ENCODE measurements around the gene CCL14. TPM values are rescaled to one million over a fixed set of nuclear protein-coding genes. Genes with fewer than 3 reads are reported as not detected.
"Not testable (repeated sequence)": the region's sequence is repeated elsewhere in the genome, so short reads cannot be mapped to it uniquely, and the experiment has no call there.

Gene CCL14
- polyA plus RNA-seq (ENCODE audit: insufficient read length in 4 of 4), result 10 to 100 TPM; 15.2 to 27.2 (median 18.9) TPM

DNA sequence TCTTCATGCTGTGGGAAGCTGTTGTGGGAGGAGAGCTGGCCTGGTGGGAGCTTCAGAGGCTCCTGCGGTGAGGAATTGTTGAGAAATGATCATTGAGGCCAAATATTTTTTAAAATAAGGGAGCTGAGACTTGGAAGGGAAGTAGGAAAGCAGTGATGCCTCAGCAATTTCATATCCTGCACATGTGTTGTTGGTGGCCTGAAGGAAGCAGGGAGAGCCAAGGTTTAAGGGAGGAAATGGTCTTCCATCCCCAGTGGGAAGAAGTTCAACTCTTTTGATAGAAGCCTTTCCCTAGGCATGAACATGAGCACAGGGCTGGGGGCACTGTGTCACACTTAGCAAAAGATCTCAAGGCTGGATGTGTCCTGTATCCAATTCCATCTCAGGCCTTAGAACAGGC lies at the start of gene CCL14:
CCL14 (minus strand) TSS at position 87 of the 400 bp plus-strand sequence; CDS start at position 7, 80 bp downstream.
- DNase-seq (ENCODE audit: low read depth in 4 of 4, low spot score in 3 of 4), result no peak

DNA sequence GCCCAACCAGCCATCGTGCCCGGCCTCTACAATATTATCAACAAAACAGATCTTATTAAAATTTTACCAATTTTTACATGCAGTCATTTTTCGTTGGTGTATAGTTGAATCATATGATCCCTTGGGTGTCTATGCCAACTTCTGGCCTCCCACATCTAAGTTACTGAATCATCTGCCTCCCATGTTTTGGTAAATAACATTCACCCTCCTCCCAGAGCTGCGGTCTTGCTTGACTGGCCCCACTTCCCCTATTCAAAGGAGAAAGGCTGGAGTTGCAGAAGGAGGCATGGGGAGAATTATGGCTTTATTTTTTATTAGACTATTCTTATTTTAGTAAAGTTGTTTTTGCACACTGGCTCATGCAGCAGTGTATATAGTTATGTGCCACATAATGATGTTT lies 49.7 kb upstream of the CCL14 start:
- no peak for DNase-seq (ENCODE audit: low read depth in 4 of 4, low spot score in 3 of 4)

DNA sequence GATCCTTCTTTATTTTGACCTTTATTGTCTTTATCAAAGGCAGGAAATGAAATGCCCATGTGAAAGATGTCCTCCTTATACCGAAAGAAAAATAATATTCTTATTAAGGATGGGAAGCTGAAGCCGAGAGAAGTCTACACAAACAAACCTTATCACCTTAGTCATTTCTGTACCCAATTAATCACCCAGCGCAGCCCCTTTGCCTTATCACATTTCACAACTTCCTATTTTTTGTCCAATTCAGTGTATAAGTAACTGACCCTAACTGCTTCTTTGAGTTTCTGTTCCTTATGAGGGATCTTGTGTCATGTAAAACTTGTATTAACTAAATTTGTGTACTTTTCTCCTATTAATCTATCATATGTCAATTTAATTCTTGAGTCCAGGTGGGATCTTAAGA lies 47.6 kb upstream of the CCL14 start:
- no peak for DNase-seq (ENCODE audit: low read depth in 4 of 4, low spot score in 3 of 4)

DNA sequence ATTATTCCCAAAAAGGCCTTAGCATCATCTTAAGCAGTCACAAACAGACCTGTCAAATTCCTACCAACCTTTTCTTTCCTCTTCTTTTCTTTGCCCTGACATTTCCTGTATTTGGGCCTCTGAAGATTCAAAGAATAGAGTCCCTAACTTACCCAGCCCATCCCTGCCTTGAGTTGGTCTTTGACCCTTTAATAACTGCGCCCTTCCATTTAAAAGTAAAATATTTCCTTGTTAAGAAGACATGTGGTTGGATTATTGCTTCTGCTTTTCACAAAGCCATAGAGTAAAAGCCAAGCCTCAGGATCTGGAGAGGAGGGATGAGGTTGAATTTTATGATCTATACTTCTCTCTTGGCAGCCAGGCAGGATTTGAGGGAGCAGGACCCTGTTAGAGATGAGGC lies 44.4 kb upstream of the CCL14 start:
- DNase-seq (ENCODE audit: low read depth in 4 of 4, low spot score in 3 of 4), result no peak

DNA sequence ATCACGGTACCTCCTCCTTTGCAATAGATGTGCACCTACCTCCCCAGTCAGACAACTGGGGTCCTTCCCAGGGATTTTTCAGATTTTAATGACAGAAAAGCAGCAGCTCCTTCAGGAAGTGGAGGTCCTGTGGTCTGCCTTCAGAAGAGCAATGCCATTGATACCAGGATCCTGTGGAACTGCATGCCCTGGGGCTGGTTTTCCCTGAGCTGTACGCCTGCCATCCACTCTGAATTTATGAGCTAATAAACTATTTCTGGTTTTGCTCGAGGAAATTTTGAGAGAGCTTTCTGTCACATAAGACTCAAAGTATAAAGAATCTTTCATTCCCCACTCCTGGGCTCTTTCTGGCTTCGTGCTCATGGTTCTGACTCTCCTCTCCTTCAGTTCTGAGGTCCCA lies 41.2 kb upstream of the CCL14 start:
- no peak for DNase-seq (ENCODE audit: low read depth in 4 of 4, low spot score in 3 of 4)

GRCh38 chr17:36024106-36024869 lies 37.8 kb upstream of the CCL14 start:
- DNase-seq (ENCODE audit: low read depth in 4 of 4, low spot score in 3 of 4), result no peak

DNA sequence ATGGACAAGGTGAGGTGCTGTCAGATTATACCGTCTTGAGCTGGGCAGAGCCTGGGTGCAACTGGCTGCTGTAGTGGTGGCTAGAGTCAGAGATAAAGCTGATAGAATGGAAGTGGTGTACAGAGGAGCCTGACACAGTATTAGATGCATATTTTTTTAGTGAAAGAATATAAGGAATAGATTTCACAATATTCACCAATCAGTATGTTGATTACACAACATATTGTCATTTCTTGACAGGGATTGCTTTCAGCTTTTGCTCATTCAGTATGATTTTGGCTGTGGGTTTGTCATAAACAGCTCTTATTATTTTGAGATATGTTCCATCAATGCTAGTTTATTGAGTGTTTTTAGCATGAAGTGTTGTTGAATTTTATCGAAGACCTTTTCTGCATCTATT lies 32.9 kb upstream of the CCL14 start:
- DNase-seq (ENCODE audit: low read depth in 4 of 4, low spot score in 3 of 4), result no peak

DNA sequence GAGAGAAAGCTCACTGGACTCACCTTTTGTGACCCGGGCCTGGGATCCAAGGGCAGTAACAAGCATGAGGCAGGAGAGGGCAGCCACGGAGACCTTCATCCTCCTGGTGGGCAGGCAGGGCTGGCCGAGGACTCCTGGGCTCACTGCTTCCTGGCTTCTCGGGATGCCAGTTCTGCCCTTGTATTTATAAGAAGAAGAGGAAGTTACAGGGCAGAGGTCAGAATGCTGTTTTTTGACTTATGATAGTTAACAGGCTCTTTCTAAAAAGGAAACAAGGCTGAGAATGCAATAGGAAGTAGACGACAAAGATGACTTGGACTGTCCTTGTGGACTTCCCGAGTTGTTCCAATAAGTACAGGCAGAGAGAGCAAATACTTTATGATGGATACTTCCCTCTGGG lies 31.3 kb upstream of the CCL14 start, which contains the start of gene CCL23:
CCL23 (minus strand) TSS at position 174 of the 400 bp plus-strand sequence; CDS start at position 99, 75 bp downstream.
- DNase-seq (ENCODE audit: low read depth in 4 of 4, low spot score in 3 of 4), result no peak

GRCh38 chr17:36016555-36016954 lies 30.0 kb upstream of the CCL14 start:
- DNase-seq (ENCODE audit: low read depth in 4 of 4, low spot score in 3 of 4), result no peak

DNA sequence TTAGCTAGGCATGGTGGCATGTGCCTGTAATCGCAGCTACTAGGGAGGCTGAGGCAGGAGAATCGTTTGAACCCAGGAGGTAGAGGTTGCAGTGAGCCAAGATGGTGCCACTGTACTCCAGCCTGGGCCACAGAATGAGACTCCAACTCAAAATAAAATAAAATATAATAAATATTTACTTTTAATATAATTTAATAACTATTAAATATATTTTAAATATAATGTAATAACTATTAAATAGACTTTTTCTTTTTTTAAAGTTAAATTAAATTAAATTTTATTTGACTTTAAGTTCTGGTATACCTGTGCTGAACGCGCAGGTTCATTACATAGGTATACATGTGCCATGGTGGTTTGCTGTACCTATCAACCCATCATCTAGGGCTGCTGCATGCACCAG lies 29.4 kb upstream of the CCL14 start:
- DNase-seq (ENCODE audit: low read depth in 4 of 4, low spot score in 3 of 4), result not testable (repeated sequence)

DNA sequence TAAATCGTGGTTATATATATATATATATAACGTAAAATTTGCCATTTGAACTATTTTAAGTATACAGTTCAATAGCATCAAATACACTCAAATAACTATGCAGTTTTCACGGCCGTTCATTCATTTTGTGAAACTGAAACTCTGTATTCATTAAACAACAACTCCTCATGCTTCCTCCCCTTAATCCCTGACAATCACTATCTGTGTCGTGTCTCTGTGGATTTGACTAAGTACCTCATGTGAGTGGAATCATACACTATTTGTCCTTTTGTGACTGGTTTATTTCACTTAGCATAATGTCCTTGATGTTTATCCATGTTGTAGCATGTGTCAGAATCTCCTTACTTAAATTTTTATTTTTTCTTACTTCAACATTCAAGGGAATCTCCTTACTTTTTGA lies 28.4 kb upstream of the CCL14 start:
- no peak for DNase-seq (ENCODE audit: low read depth in 4 of 4, low spot score in 3 of 4)

- no peak for DNase-seq (ENCODE audit: low read depth in 4 of 4, low spot score in 3 of 4)
Observed at GRCh38 chr17:36011201-36011600, 24.7 kb upstream of the CCL14 start.

DNA sequence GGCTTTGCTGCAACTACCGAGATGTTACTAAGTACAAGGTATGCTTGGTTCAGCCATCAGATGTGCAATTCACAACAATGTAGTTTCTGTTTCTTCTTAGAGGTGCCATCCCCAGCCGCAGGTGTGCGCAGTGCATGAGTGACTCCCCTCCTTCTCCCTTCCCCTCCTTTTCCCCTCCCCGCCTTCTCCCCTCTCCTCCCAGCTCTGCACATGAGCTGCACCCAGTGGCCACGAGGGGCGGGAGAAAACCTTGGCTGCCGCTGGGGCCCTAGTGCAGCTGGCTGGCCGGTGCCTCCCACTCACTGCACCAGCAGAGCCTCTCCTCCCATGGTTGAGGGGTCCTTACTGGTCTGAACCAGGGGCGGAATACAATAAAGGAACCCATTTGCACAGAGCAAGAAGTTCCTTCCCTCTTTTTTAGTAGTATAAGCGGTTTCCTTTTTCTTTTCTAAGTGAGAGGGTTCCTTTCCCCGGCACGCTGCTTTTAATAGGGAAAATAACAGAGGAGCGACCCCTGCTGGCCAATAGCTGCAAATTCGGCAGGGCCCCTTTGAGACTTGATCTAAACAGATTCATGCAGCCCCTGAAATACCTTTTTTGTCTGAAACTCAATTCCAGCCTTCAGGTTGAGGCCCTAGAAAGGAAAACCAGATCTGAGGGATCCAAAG lies 22.6 kb upstream of the CCL14 start:
- DNase-seq (ENCODE audit: low read depth in 4 of 4, low spot score in 3 of 4), result no peak

DNA sequence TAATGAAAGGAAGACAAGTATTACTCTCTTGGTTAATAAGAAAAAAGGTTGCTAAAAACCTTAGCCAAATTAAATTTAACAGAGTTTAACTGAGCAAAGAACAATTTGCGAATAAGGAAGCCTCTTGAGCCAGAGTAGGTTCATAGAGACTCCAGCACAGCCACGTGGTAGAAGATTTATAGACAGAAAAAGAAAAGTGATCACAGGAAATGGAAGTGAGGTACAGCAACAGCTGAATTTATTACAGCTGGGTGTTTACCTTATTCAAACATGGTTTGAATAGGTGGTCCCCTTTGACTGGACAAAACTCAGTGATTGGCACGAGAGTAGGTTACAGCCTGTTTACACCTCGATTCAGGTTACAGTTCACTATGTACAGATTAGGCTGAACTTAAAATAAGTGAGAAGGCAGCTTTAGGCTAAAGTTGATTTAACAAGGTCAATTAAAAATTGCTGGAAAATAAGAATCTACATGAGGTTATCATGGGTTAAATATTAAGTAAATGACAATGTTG lies 18.1 kb upstream of the CCL14 start:
- no peak for DNase-seq (ENCODE audit: low read depth in 4 of 4, low spot score in 3 of 4)

GRCh38 chr17:36002631-36003030 lies 16.1 kb upstream of the CCL14 start:
- no peak for DNase-seq (ENCODE audit: low read depth in 4 of 4, low spot score in 3 of 4)

DNA sequence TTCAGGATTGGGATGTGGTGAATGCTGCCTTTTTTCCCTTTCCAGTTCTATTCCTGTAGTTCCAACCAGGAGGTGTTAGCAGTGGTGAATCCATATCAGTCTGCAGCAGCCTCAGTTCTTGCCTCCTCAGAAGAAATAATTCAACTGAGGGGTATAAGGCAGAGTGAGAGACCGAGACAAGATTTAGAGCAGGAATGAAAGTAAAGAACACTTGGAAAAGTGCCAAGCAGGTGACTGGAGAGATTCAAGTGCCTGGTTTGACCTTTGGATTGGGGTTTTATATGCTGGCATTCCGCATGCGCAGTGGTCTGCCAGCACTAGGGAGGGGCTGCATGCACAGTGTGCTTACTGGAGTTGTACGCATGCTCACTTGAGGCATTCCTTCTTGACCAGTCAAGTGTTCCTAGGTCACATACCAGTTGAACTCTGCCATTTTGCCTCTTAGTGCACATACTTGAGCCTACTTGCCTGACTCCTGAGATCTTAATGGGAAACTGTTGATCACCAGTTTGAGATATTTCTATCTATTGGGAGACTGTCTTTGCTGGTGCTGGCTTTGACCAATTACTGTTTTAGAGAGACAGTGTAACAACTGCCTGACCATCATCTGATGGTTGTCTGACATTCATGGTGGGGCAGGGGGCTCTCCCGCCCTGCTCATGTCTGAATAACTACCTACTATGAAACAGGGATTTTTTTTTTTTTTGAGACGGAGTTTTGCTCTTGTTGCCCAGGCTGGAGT lies 15.5 kb upstream of the CCL14 start:
- DNase-seq (ENCODE audit: low read depth in 4 of 4, low spot score in 3 of 4), result peak in 3 of 4 donors; percentile 51 to 60 (median 58)

DNA sequence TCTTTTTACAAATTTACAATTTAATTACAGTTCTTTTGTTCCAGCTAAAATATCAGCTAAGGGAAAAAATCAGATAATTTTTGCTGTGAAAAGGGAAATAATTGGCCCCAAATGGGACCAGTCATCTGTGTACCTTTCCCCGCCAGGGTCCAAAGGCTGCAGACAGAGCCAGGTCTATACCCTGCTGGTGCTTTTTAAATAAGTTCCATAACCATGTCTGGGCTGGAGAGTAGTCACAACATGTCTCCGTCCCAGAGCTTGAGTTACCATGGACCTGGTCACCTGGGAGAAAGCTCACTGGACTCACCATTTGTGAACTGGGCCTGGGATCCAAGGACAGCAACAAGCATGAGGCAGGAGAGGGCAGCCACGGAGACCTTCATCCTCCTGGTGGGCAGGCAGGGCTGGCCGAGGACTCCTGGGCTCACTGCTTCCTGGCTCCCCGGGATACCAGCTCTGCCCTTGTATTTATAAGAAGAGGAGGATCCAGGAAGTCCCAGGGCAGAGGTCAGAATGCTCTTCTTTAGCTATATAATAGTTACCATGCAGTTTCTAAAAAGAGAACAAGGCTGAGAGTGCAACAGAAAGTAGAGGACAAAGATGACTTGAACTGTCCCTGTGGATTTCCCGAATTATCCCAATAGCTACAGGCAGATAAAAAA lies 14.7 kb upstream of the CCL14 start, which contains the start of gene CCL15:
CCL15 (minus strand) TSS at position 444 of the 662 bp plus-strand sequence; CDS start at position 383, 61 bp downstream.
- no peak for DNase-seq (ENCODE audit: low read depth in 4 of 4, low spot score in 3 of 4)

DNA sequence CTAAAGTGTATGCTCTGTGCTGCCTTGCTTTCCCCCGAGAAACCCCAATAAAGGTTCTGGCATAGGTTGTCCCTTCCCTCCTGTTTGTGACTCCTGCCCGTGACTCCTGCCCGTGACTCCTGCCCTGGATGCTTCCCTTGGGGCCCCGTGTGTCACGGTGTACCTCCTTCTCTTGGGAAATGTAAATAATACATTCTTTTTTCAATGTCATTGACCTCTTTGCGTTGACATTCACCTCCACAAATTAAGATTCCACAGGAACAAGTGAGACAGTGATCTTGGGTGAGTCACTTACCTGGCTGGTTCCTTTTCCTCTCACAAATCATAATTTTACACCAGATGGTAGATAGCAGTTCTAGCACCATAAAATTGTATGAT lies 14.2 kb upstream of the CCL14 start:
- DNase-seq (ENCODE audit: low read depth in 4 of 4, low spot score in 3 of 4), result no peak

DNA sequence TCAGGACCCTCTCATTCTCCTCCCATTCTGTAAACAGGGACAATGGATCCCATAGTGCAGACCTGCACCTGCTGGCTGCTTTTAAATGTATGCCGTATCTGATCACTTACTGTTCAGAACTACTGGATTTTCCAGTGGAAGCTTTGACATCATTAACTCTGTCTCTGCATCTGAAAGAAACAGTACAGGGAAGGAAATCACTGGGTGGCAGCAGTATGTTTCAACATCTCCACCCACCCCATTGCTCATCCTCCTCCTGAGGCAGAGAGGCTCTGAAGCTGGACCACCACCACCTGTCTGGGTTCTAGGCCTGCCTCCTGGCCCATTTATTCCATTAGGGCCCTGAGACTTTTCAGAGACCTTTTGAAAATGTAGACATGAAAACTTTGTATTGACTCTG lies 12.2 kb upstream of the CCL14 start:
- DNase-seq (ENCODE audit: low read depth in 4 of 4, low spot score in 3 of 4), result no peak

- no peak for DNase-seq (ENCODE audit: low read depth in 4 of 4, low spot score in 3 of 4)
Observed at GRCh38 chr17:35998018-35998545, 11.6 kb upstream of the CCL14 start.
